ENCODE results near the gene GNA12. TPM values are rescaled to one million over a fixed set of nuclear protein-coding genes. Genes with fewer than 3 reads are reported as not detected.

GNA12 gene
- total and polyA plus RNA-seq, 9 of the 15 experiments (the other 6 are each of a cell fraction or from before 2014, with no cell fraction given), result 0.65 to 32.7 (median 9.6) TPM

- 5% methylated on average over 6 of the region's 6 CpGs for WGBS (ENCODE audit: insufficient coverage, low coverage, missing lambda C conversion rate)
- intact Hi-C loops (cut with micrococcal nuclease), result loop anchor here (10.0 kb wide), 1 partner anchor 95 kb away; no protein-coding TSS in a partner anchor
- FAIRE-seq, result no peak
- TF ChIP-seq MTA1 (IDR thresholded peaks at IDR 0.05; ENCODE audit: borderline replicate concordance), result 0 out of 2 replicates have a peak, but pooled peaks have one; percentile 31
- TF ChIP-seq FOXP4 (CRISPR knock-in tag; IDR thresholded peaks at IDR 0.05; ENCODE audit: borderline replicate concordance), result no peak
- 0 out of 2 replicates have a peak, but pooled peaks have one; percentile 8 for TF ChIP-seq HLTF (IDR thresholded peaks at IDR 0.05)
- peak; percentile 49 to 51; a peak in 3 of 4 replicates for TF ChIP-seq KDM1A (IDR thresholded peaks at IDR 0.05)
- no peak for TF ChIP-seq KAT2B (IDR thresholded peaks at IDR 0.05; ENCODE audit: low read depth, low read length)
- no peak for TF ChIP-seq NR2C2 (CRISPR knock-in tag; IDR thresholded peaks at IDR 0.05)
- TF ChIP-seq NR2C2 (tag; IDR thresholded peaks at IDR 0.05), result no peak
- TF ChIP-seq SRSF7 (optimal IDR thresholded peaks at IDR 0.05; ENCODE audit: low read depth, low read length), result no peak
- TF ChIP-seq OTX1 (CRISPR knock-in tag; IDR thresholded peaks at IDR 0.05), result peak; percentile 71; the same call in 1 of the 2 replicates
- peak; percentile 38; the same call in 1 of the 2 replicates for TF ChIP-seq TRIM25 (IDR thresholded peaks at IDR 0.05; ENCODE audit: borderline replicate concordance)
- no peak for TF ChIP-seq ATF1 (CRISPR knock-in tag; IDR thresholded peaks at IDR 0.05)
- peak; percentile 51; the same call in 1 of the 2 replicates for TF ChIP-seq ATF1 (tag; IDR thresholded peaks at IDR 0.05)
- no peak for TF ChIP-seq ZNF253 (CRISPR knock-in tag; conservative IDR thresholded peaks at IDR 0.05)
- TF ChIP-seq CBX2 (IDR thresholded peaks at IDR 0.05; ENCODE audit: insufficient read depth, low read length, poor library complexity, severe bottlenecking), result no peak
- no peak for TF ChIP-seq ZNF444 (CRISPR knock-in tag; IDR thresholded peaks at IDR 0.05)
- TF ChIP-seq GATAD2A (IDR thresholded peaks at IDR 0.05), result no peak
- peak; percentile 59 for TF ChIP-seq PHF20 (IDR thresholded peaks at IDR 0.05; ENCODE audit: partially characterized antibody)
- no peak for TF ChIP-seq SAP30 (IDR thresholded peaks at IDR 0.05; ENCODE audit: borderline replicate concordance, insufficient read depth, low read depth, low read length, poor library complexity, severe bottlenecking)
- TF ChIP-seq NR2C1 (IDR thresholded peaks at IDR 0.05), result 0 out of 2 replicates have a peak, but pooled peaks have one; percentile 13
- no peak for TF ChIP-seq NR2C1 (tag; IDR thresholded peaks at IDR 0.05)
These were observed 6.0 kb upstream of the GNA12 start for GRCh38 chr7:2849941-2850766.

More at GRCh38 chr7:2849941-2850766, 6.0 kb upstream of the GNA12 start:
- DNase-seq (ENCODE audit: extremely low read depth in 1 of 4, low spot score in 3 of 4) (no peak), ATAC-seq (no peak)
- BruUV-seq (replicated peaks), result no TSS peak
- no peaks in the 10 kb centered on the region for H3K36me3 ChIP-seq (ENCODE audit: control insufficient read depth, insufficient read depth, low read length)
- in situ Hi-C loops (cut with MboI), result loop anchor here (25.0 kb wide), 1 partner anchor 1037 kb away; no protein-coding TSS in a partner anchor
- H3K9ac ChIP-seq (ENCODE audit: insufficient read depth in 1 of 2, low read depth in 2 of 2, low read length in 2 of 2), result no peak overlapping the region
- H2AFZ ChIP-seq (ENCODE audit: low read depth, low read length), result no peak overlapping the region
- no peak overlapping the region for H3K27ac ChIP-seq (ENCODE audit: extremely low read depth, low read depth, low read length)
- H3K27me3 ChIP-seq (ENCODE audit: control insufficient read depth in 2 of 2, insufficient read depth in 2 of 2, low read length in 2 of 2), result no peaks in the 10 kb centered on the region; a peak in 1 of 5 replicates
- no peaks in the 10 kb centered on the region for H3K9me1 ChIP-seq (ENCODE audit: control insufficient read depth, insufficient read depth, low read length)
- H3K4me2 ChIP-seq (ENCODE audit: insufficient read depth, low read length), result no peak overlapping the region
- no peaks in the 10 kb centered on the region; the same call in 1 of the 2 replicates for H3K9me3 ChIP-seq (replicated peaks; ENCODE audit: control insufficient read depth, insufficient read depth, low read depth, low read length)
- ChIA-PET POLR2A (no interaction called here), CTCF (ENCODE audit: low intra/inter-chr PET ratio) (interaction anchor here (0.6 kb wide), 1 partner anchor 15 kb away, joined by 3 read pairs; no protein-coding TSS in a partner anchor)
- H3K4me1 ChIP-seq (replicated peaks in 1 of 2; ENCODE audit: control insufficient read depth in 2 of 2, insufficient read depth in 2 of 2, low read length in 2 of 2), result peaks cover 0 to 1% of the 10 kb centered on the region in 2 experiments; a peak in 2 of 5 replicates
- no peaks in the 10 kb centered on the region for H4K20me1 ChIP-seq (replicated peaks; ENCODE audit: control insufficient read depth, insufficient read depth, low read length)
- no peaks in the 10 kb centered on the region for H3K79me2 ChIP-seq (ENCODE audit: control insufficient read depth, insufficient read depth, low read length)
- H3K4me3 ChIP-seq, result no peak overlapping the region

All from K562 (cell line).